K562 (cell line): ENCODE measurements around the gene NDUFS8. TPM values are rescaled to one million over a fixed set of nuclear protein-coding genes. Genes with fewer than 3 reads are reported as not detected.

Experiments
- ATAC-seq: fragments of 200-7000 bp; cut with Tn5 transposase; 3 replicates; pipeline ENCODE4 v1.9.1; 2020; ENCODE audit warnings: moderate library complexity
- BruUV-seq: library from RNA; stranded (reverse); fragments of 400-500 nt; replicated peaks from 2 replicates; lab custom pipeline; 2021; lab: Mats Ljungman, UMichigan
- CTCF ChIA-PET: fragments of 300-600 bp; formaldehyde crosslinking; extraction: SDS; loops from one replicate; lab custom pipeline; 2021; ENCODE audit warnings: low intra/inter-chr PET ratio; lab: Yijun Ruan, JAX
- POLR2A ChIA-PET: fragments of 300-600, 350-650 bp; sonication (Branson Sonifier 250); formaldehyde crosslinking; extraction: SDS; loops from one replicate; lab custom pipeline; 2021; ENCODE audit warnings: antibody characterized with exemption, inconsistent platforms; lab: Yijun Ruan, JAX
- DNase-seq, 4 experiments: peaks; one replicate each; pipeline versions ENCODE4 v3.0.0 to v3.0.0-alpha.2; 2011 to 2018; ENCODE audit warnings: low spot score in 3 of 4, mixed read lengths in 3 of 4; ENCODE audit errors: extremely low read depth in 1 of 4
- FAIRE-seq: peaks from 2 replicates; lab custom pipeline; 2011; peaks lifted over from hg19 to GRCh38; lab: Jason Lieb, UNC
- H2AFZ ChIP-seq: 2 replicates; pipeline ENCODE4 v1.6.0; 2011; ENCODE audit warnings: low read depth, low read length, control low read depth, inconsistent platforms
- H3K27ac ChIP-seq: fragments of 200-600 bp; 3 replicates; pipeline ENCODE4 v1.8.0; 2011; ENCODE audit warnings: low read depth, mild to moderate bottlenecking, control low read depth, inconsistent platforms, low read length, moderate library complexity, mixed read lengths; ENCODE audit errors: extremely low read depth
- H3K27me3 ChIP-seq, 2 experiments: fragments of 300-600 bp in 1 of 2; 2 replicates in 1 of 2; 3 replicates in 1 of 2; pipeline versions ENCODE4 v1.6.0 to v1.8.0; 2011; ENCODE audit warnings: inconsistent platforms in 2 of 2, low read length in 2 of 2, mild to moderate bottlenecking in 1 of 2, mixed read lengths in 1 of 2, moderate library complexity in 1 of 2; ENCODE audit not compliant: control insufficient read depth in 2 of 2, insufficient read depth in 2 of 2
- H3K36me3 ChIP-seq: fragments of 300-600 bp; 3 replicates; pipeline ENCODE4 v1.8.0; 2011; ENCODE audit warnings: mild to moderate bottlenecking, low read length, inconsistent platforms; ENCODE audit not compliant: control insufficient read depth, insufficient read depth
- H3K4me1 ChIP-seq, 2 experiments: fragments of 200-600 bp in 1 of 2; replicated peaks in 1 of 2; 2 replicates in 1 of 2; 3 replicates in 1 of 2; pipeline versions ENCODE4 v1.5.1 to v1.8.0; 2011; ENCODE audit warnings: inconsistent platforms in 2 of 2, low read length in 2 of 2, mild to moderate bottlenecking in 1 of 2, mixed read lengths in 1 of 2, moderate library complexity in 1 of 2; ENCODE audit not compliant: control insufficient read depth in 2 of 2, insufficient read depth in 2 of 2
- H3K4me2 ChIP-seq: 2 replicates; pipeline ENCODE4 v1.6.1; 2011; ENCODE audit warnings: low read length, control low read depth, inconsistent platforms, mixed read lengths; ENCODE audit not compliant: insufficient read depth
- H3K4me3 ChIP-seq: fragments of 200-600 bp; sonication (generic), shearing (Covaris generic); 2 replicates; pipeline ENCODE4 v1.5.1; 2016; ENCODE audit warnings: control low read depth, inconsistent platforms
- H3K79me2 ChIP-seq: fragments of 200-600 bp; 3 replicates; pipeline ENCODE4 v1.8.0; 2011; ENCODE audit warnings: low read length, inconsistent platforms; ENCODE audit not compliant: control insufficient read depth, insufficient read depth
- H3K9ac ChIP-seq, 2 experiments: 2 replicates each; pipeline versions ENCODE4 v1.6.0 to v1.6.1; 2011; ENCODE audit warnings: low read depth in 2 of 2, low read length in 2 of 2, control low read depth in 1 of 2, inconsistent platforms in 1 of 2, mild to moderate bottlenecking in 1 of 2, mixed read lengths in 1 of 2; ENCODE audit not compliant: insufficient read depth in 1 of 2
- H3K9me1 ChIP-seq: one replicate; pipeline ENCODE4 v1.6.0; 2011; ENCODE audit warnings: inconsistent platforms, mild to moderate bottlenecking, low read length, moderate library complexity; ENCODE audit not compliant: control insufficient read depth, insufficient read depth
- H3K9me3 ChIP-seq: replicated peaks from 2 replicates; pipeline ENCODE4 v1.5.1; 2011; ENCODE audit warnings: low read depth, low read length, inconsistent platforms; ENCODE audit not compliant: control insufficient read depth, insufficient read depth
- H4K20me1 ChIP-seq: replicated peaks from 2 replicates; pipeline ENCODE4 v1.6.1; 2011; ENCODE audit warnings: low read length, inconsistent platforms, mixed read lengths; ENCODE audit not compliant: control insufficient read depth, insufficient read depth
- CHD7 ChIP-seq: fragments of 200-600 bp; sonication (generic); IDR thresholded peaks from one replicate; pipeline ENCODE4 v1.6.1; 2012; ENCODE audit warnings: mild to moderate bottlenecking, low read depth, low read length, inconsistent platforms
- MYNN ChIP-seq, 2 experiments: sonication (generic); formaldehyde crosslinking in 1 of 2; IDR thresholded peaks; 2 replicates each; pipeline versions ENCODE4 v1.5.0 to v1.6.1; 2016 to 2020; ENCODE audit warnings: antibody characterized with exemption in 1 of 2, missing genetic modification reagents in 1 of 2
- POLR2A ChIP-seq: fragments of 450-650 bp; conservative IDR thresholded peaks from 2 replicates; pipeline ENCODE4 v1.6.1; 2016
- POLR2G ChIP-seq: fragments of 200-400 bp; formaldehyde crosslinking; IDR thresholded peaks from 2 replicates; pipeline ENCODE4 v1.6.1; 2017; ENCODE audit warnings: low read depth, mild to moderate bottlenecking, antibody characterized with exemption, low read length, moderate library complexity
- RBM22 ChIP-seq: fragments of 200-400 bp; formaldehyde crosslinking; IDR thresholded peaks from 2 replicates; pipeline ENCODE4 v1.6.1; 2018; ENCODE audit warnings: low read length, low read depth; ENCODE audit not compliant: poor library complexity, severe bottlenecking
- XRCC5 ChIP-seq: fragments of 200-400 bp; formaldehyde crosslinking; IDR thresholded peaks from 2 replicates; pipeline ENCODE4 v1.6.1; 2017; ENCODE audit warnings: low read depth, mild to moderate bottlenecking, low read length
- WGBS: fragments of 100-300 bp; shearing (Covaris generic); methylation state at CpG from one replicate; pipeline ENCODE4 v1.1.6; 2016; ENCODE audit warnings: low coverage, mixed read lengths; ENCODE audit not compliant: insufficient coverage; ENCODE audit errors: missing lambda C conversion rate; 5-methylcytosine and 5-hydroxymethylcytosine counted together
- in situ Hi-C: fragments of 300-500 bp; cut with MboI; formaldehyde crosslinking; loops from 4 replicates; pipeline ENCODE4 v1.15.0; 2018; ENCODE audit warnings: inconsistent platforms, mixed read lengths
- intact Hi-C: fragments of 100-400 bp; cut with micrococcal nuclease; formaldehyde crosslinking; loops from 2 replicates; pipeline ENCODE4 v1.14.2; 2022
- polyA plus RNA-seq, 8 experiments: library from polyadenylated mRNA; depleted of rRNA in 4 of 8; stranded (reverse) in 5 of 8; unstranded in 3 of 8; fragments of >200 nt; fragmentation: Nextera tagmentation in 2 of 8; fragmentation: Illumina TruSeq in 1 of 8; extraction: Ambion mirVana in 2 of 8; extraction: Trizol in 1 of 8; gene quantifications; 2 replicates each; pipeline versions ENCODE4 v1.2.1 to v1.2.3, GENCODE V29; 2011 to 2014; ENCODE audit warnings: inconsistent platforms in 1 of 8, missing spikeins in 1 of 8
- total RNA-seq, 7 experiments: library from RNA; depleted of rRNA in 6 of 7; stranded (reverse); fragments of >200 nt in 6 of 7; fragmentation: Illumina TruSeq in 2 of 7; extraction: Trizol in 2 of 7; gene quantifications; 2 replicates each; pipeline versions ENCODE4 v1.2.1 to v1.2.3, GENCODE V29; 2011 to 2021; ENCODE audit warnings: low replicate concordance in 1 of 7

NDUFS8 gene
- total and polyA plus RNA-seq, 9 of the 15 experiments (the other 6 are each of a cell fraction or from before 2014, with no cell fraction given): 36.5 to 351 (median 101) TPM

GRCh38 chr11:68051191-68052136, 21.0 kb downstream of the NDUFS8 start:
- intact Hi-C loops: no loop called here
- ATAC-seq (no peak), FAIRE-seq (no peak)
- TF ChIP-seq XRCC5 (no peak), POLR2G (peak; percentile 29; the same call in 1 of the 2 replicates), POLR2A (peak; percentile 32; the same call in 1 of the 2 replicates), RBM22 (peak; percentile 39), MYNN (IDR thresholded peaks at IDR 0.05) (peak; percentile 9; the same call in 1 of the 2 replicates), MYNN (CRISPR knock-in tag; IDR thresholded peaks at IDR 0.05) (no peak), CHD7 (peak; percentile 17)
- TF ChIP-seq, all 486 proteins: peak for 5
- BruUV-seq: no TSS peak
- ChIA-PET POLR2A (interaction anchor here (0.6 to 4.8 kb wide), 5 partner anchors 10 to 105 kb away, joined by 3 to 55 read pairs (median 3); partner anchors contain the start of gene TCIRG1), CTCF (no interaction called here)
- DNase-seq: no peak
- H3K9ac ChIP-seq: peak overlapping the region in 1 of 2 experiments; percentile 46; a peak in 2 of 4 replicates
- H3K4me2 ChIP-seq: no peak overlapping the region
- peaks cover 72% of the 10 kb centered on the region; the same call in 2 of the 3 replicates for H3K36me3 ChIP-seq
- no peaks in the 10 kb centered on the region for H3K9me1 ChIP-seq
- no peak overlapping the region for H2AFZ ChIP-seq
- no peak overlapping the region for H3K27ac ChIP-seq
- H3K4me3 ChIP-seq: no peak overlapping the region
- H3K4me1 ChIP-seq: peaks cover 0 to 26% of the 10 kb centered on the region in 2 experiments; a peak in 1 of 5 replicates
- H3K27me3 ChIP-seq: no peaks in the 10 kb centered on the region
- WGBS: 82% methylated on average over 13 of the region's 14 CpGs
- in situ Hi-C loops: no loop called here
- no peaks in the 10 kb centered on the region; the same call in 1 of the 2 replicates for H4K20me1 ChIP-seq
- H3K79me2 ChIP-seq: no peaks in the 10 kb centered on the region
- no peaks in the 10 kb centered on the region for H3K9me3 ChIP-seq
